AG04450 (cell line): ENCODE measurements around the gene PLA2G7. TPM values are rescaled to one million over a fixed set of nuclear protein-coding genes. Genes with fewer than 3 reads are reported as not detected.

Experiments used
- CTCF ChIA-PET: fragments of 300-600, 350-600 bp; formaldehyde crosslinking; extraction: SDS; loops from one replicate; lab custom pipeline; 2022; ENCODE audit warnings: antibody characterized with exemption, inconsistent platforms; lab: Charles Lee
- POLR2A ChIA-PET: fragments of 350-600 bp; formaldehyde crosslinking; extraction: SDS; loops from one replicate; lab custom pipeline; 2021; ENCODE audit warnings: antibody characterized with exemption, inconsistent platforms; lab: Yijun Ruan, JAX
- DNase-seq: peaks from one replicate; pipeline ENCODE4 v3.0.0-alpha.2; 2011; ENCODE audit warnings: low read depth, low spot score
- H3K27ac ChIP-seq: one replicate; pipeline ENCODE4 v1.5.1; 2012; ENCODE audit warnings: low read depth, low read length, control low read depth
- H3K27me3 ChIP-seq: one replicate; pipeline ENCODE4 v1.6.0; 2012; ENCODE audit warnings: low read length; ENCODE audit not compliant: control insufficient read depth, insufficient read depth
- H3K4me3 ChIP-seq: 2 replicates; pipeline ENCODE4 v1.5.1; 2011; ENCODE audit warnings: mild to moderate bottlenecking, low read depth, low read length, control low read depth
- H3K9me3 ChIP-seq: 2 replicates; pipeline ENCODE4 v1.5.1; 2012; ENCODE audit warnings: low read length; ENCODE audit not compliant: control insufficient read depth, insufficient read depth
- CTCF ChIP-seq: IDR thresholded peaks from 2 replicates; pipeline ENCODE4 v1.5.1; 2011; ENCODE audit warnings: low read depth, low read length, control low read depth, inconsistent platforms
- polyA plus RNA-seq: library from polyadenylated mRNA; depleted of rRNA; stranded (reverse); fragments of >200 nt; gene quantifications from 2 replicates; pipeline ENCODE4 v1.2.3, GENCODE V29; 2011

PLA2G7 gene
- polyA plus RNA-seq, 1 experiment = not detected

DNA sequence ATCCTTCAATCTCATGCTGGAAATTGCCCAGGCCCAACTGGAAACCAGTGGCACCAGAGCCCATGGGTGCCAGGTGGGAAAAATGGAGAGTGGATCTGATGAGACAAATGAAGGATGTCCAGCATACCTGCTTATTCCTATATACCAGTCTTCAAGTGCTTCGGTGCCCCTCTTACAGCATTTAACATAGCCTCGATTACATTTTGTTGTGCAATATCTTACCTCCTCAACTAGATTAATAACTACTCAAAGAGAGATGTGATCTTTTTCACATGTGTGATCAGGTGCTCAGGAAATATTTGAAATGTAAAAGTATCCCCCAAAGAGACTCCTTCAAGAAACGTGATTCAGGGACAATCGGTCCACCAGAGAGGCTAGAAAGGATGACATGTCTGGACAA, 6.7 kb upstream of the PLA2G7 start:
- no peak overlapping the region for H3K27ac ChIP-seq
- H3K27me3 ChIP-seq = peaks cover 2% of the 10 kb centered on the region
- CTCF ChIA-PET = no interaction called here
- H3K9me3 ChIP-seq = no peaks in the 10 kb centered on the region
- no peak for DNase-seq
- no peak for TF ChIP-seq CTCF
- POLR2A ChIA-PET = no interaction called here
- H3K4me3 ChIP-seq = no peak overlapping the region

- ChIA-PET CTCF (no interaction called here), POLR2A (no interaction called here)
- peaks cover 4% of the 10 kb centered on the region for H3K27me3 ChIP-seq
- no peak overlapping the region for H3K27ac ChIP-seq
- no peak for DNase-seq
- no peaks in the 10 kb centered on the region for H3K9me3 ChIP-seq
- H3K4me3 ChIP-seq = no peak overlapping the region
- no peak for TF ChIP-seq CTCF
Observed at GRCh38 chr6:46741482-46741881, 6.3 kb upstream of the PLA2G7 start.

DNA sequence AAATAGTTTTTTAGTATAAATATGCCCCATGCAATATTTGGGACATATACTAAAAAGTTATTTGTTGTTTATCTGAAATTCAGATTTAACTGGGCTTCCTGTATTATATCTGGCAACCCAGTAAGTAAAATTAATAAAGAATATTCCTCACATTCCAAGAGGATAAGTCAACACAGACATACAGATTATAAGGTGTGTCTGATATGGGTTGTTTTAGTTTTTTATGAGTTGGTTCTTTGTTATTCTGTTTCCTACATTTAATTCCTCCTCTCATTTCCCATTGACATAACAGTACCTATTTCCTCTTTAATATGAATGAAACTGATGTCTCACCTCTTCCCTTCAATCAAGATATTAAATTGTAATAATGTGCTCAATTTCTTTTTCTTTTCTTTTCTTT, 1.7 kb upstream of the PLA2G7 start:
- no peak for TF ChIP-seq CTCF
- POLR2A ChIA-PET = no interaction called here
- no peak overlapping the region for H3K27ac ChIP-seq
- H3K27me3 ChIP-seq = peaks cover 25% of the 10 kb centered on the region
- H3K9me3 ChIP-seq = no peaks in the 10 kb centered on the region
- CTCF ChIA-PET = no interaction called here
- DNase-seq = no peak
- H3K4me3 ChIP-seq = no peak overlapping the region

DNA sequence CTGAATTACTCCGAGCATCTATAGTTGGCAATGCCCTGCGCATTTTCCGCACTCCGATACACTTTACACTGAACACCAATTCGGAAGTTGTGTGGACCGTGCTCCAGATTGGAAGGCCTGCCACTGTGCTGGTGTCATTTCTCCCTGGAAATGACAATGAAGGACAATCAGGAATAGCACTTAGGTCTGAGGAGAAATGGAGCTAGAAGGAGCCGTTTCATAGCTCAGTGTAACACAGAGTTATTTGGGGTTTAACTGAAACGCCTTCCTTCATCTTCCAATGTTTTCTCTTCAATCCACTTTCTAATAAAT, 501 bp upstream of the PLA2G7 start:
- DNase-seq = no peak
- no peak for TF ChIP-seq CTCF
- Histone ChIP-seq H3K9me3 (no peaks in the 10 kb centered on the region), H3K27ac (no peak overlapping the region), H3K27me3 (peaks cover 25% of the 10 kb centered on the region), H3K4me3 (no peak overlapping the region)
- ChIA-PET POLR2A (no interaction called here), CTCF (interaction anchor here (1.1 kb wide), 1 partner anchor 10 kb away, joined by 3 read pairs; no protein-coding TSS in a partner anchor)

DNA sequence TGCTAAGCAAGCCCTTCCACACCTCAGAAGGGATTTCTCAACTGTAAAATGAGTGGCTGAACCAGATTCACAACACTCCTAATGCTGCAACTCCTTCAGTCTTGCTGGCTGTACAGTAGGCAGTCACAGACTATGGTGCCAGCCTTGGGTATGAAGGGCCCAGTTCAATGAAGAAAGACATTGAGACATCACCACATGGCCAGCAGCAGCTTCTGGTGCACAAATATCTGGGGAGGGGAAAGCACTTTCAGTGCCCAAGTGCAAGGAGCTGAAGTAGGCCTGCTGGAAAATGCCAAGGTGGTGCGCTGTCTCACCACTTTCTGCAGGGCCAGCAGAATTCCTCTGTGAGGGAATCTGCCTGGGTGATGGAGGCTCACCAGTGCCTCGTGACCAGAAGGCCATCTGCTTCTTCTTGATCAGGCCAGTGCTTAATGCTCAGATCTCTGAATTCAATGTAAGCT, 1.8 kb downstream of the PLA2G7 start:
- ChIA-PET CTCF (no interaction called here), POLR2A (no interaction called here)
- TF ChIP-seq CTCF = no peak

More for the DNA sequence above, 1.8 kb downstream of the PLA2G7 start:
- Histone ChIP-seq H3K9me3 (no peaks in the 10 kb centered on the region), H3K27ac (no peak overlapping the region), H3K27me3 (peaks cover 25% of the 10 kb centered on the region), H3K4me3 (no peak overlapping the region)
- no peak for DNase-seq
